NCI-H1417 treated with DMSO at 0.1 percent for 48 hours (cell line): ENCODE results near the gene NTRK1.

Experiments used
- DNase-seq: peaks from one replicate; lab custom pipeline; 2025; lab: John Stamatoyannopoulos, UW

Gene NTRK1

DNA sequence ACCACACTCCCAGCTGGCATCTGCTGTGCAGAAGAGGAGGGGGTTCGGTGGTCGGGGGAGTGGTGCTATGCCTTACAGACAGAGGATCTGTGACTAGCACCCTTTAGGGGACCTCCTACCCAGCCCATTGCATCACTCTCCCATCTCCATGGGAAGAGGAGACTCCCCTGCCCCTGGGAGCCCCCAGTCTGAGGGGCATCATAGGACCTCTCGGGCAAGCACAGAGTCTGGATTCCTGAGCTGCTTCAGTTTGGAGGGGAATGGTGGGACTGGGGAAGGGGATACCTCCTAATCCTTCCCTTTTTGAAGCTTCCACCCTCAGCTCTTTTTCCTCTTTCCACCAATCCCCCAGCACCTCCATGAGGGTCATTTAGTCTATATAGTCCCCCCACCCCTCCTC, 3.1 kb upstream of the NTRK1 start:
- no peak for DNase-seq

- no peak for DNase-seq
These were observed 2.1 kb upstream of the NTRK1 start for GRCh38 chr1:156858555-156858956.

- DNase-seq: no peak
These were observed 1.6 kb upstream of the NTRK1 start, which contains the start of gene INSRR for GRCh38 chr1:156858959-156859522. Gene INSRR (minus strand): TSS chr1:156859117. CDS start chr1:156858621, 496 bp downstream.

GRCh38 chr1:156859523-156860112, 1.0 kb upstream of the NTRK1 start:
- DNase-seq: no peak

- no peak for DNase-seq
These were observed 495 bp upstream of the NTRK1 start for GRCh38 chr1:156860113-156860627.

DNA sequence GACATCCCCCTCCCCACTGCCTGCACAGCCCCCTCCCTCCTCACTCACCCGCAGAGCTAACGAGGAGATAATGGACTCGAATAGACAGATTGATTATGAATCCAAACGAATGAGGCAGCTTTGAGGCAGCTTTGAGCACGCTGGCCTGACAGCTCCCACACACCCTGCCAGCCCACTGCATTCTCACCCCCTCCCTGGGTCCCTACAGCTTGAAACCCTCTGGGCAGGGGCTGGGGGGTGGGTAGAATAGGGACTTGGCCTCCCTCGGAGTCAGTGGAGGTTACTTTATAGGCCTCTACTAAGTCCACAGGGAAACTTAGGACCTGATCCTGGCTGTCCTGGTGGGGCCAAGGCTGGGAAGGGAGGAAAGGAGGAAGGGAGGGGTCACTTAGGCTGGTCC, 1.9 kb downstream of the NTRK1 start:
- DNase-seq: no peak

GRCh38 chr1:156862997-156863599, 2.4 kb downstream of the NTRK1 start:
- DNase-seq: no peak

GRCh38 chr1:156863631-156864030, 3.0 kb downstream of the NTRK1 start:
- no peak for DNase-seq

- DNase-seq: no peak
These were observed 4.1 kb downstream of the NTRK1 start for GRCh38 chr1:156864796-156865195.

- DNase-seq: no peak
These were observed 4.6 kb downstream of the NTRK1 start for GRCh38 chr1:156865258-156865657.

GRCh38 chr1:156865865-156866248, 5.2 kb downstream of the NTRK1 start:
- no peak for DNase-seq

DNA sequence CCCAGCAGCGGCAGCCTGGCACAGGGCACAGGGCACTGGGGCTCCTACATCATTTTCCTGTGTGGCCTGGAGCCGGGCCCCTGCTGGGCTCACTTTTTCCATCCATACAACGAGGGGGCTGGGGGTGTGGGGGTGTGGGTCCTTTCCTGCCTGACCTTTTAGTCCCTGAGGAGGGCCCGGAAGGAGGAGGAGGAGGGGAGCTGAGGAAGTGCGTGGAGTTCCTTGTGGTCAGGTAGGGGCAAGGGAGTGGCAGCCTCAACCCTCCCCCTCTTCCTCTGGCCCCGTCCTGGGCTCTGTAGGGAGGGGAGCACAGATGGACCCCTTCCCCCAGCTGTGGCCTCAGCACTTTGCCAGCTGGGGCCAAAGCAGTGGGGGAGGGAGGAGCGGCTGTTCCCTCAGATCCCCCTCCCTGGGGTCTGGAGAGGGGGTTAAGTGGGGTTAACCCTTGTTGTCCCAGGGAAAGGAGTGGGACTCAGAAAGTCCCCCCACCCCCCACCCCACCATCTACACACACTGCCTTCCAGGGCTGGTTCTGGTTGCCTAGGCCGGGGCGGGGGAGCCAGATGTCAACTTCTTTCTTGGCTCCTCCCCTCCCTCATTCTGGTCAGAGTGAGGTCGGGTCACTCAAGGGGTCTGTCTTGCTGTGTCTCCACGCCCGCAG, 5.7 kb downstream of the NTRK1 start:
- no peak for DNase-seq

- no peak for DNase-seq
These were observed 7.7 kb downstream of the NTRK1 start for GRCh38 chr1:156868341-156868740.

DNA sequence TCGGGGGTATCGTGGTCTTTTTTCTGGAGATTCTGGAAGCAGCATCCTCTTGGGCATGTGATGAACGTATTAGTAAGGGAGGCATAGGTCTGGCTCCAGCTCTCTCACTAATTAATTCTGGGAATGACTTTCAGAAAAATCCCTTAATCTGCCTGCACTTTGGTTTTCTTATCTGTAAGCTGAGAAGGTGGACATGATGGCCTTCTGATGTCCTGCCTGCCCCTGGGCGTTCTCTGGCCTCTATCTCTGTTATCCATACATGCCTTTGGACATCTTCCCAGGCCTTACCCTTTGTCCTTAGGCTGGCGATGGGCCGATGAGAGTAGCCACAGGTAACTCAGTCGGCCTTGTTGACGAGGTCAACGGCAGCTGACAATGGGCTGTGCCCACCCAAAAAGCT, 8.8 kb downstream of the NTRK1 start:
- DNase-seq: no peak

GRCh38 chr1:156873659-156874058, 13.0 kb downstream of the NTRK1 start:
- DNase-seq: no peak

DNA sequence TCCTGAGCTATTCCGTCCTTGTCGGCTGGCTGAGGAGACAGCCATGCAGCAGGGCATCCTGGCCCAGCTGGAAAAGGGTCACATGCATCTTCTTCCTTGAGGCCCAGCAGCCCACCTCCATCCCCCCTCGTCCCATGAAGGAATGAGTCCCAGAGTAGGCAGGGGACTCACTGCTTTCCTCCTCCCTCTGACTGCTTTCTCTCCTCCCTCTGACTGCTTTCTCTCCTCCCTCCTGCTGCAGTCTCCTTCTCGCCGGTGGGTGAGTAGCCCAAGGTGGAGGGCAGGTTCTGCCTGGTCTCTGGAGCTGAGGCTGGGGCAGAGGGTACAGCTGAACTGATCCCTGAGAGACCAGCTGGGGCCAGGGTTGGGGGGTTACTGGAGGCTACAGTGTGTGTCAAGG, 13.5 kb downstream of the NTRK1 start:
- no peak for DNase-seq

DNA sequence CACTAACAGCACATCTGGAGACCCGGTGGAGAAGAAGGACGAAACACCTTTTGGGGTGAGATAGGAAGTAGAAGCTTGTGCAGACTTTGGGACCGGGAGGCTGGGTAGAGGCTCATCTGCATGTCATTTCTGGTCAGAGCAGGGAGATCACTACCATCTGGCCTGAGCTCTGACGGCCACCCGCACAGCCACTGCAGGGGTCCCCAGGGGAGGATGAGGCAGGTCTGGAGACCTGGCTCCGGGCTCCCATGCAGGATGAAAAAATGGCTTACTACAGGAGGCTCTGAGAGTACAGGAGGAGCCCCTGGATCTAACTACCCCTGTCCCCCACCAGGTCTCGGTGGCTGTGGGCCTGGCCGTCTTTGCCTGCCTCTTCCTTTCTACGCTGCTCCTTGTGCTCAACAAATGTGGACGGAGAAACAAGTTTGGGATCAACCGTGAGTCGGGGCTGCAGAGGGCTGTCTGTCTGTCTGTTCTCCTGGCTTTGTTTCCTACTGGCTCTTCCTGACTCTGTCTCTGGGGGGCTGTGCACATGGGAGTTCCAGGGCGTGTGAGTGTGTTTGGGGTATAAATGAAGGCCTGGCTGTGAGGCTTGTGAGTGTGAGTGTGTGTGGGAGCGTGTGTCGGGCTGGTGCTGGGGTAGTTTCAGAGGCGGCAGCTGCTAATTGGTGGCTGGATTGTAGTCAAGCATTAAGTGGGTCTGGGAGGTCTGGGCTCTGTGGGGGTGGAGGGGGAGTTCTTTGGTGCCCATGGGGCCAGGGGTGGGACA, 14.1 kb downstream of the NTRK1 start:
- no peak for DNase-seq

GRCh38 chr1:156875341-156875615, 14.6 kb downstream of the NTRK1 start:
- DNase-seq: no peak

DNA sequence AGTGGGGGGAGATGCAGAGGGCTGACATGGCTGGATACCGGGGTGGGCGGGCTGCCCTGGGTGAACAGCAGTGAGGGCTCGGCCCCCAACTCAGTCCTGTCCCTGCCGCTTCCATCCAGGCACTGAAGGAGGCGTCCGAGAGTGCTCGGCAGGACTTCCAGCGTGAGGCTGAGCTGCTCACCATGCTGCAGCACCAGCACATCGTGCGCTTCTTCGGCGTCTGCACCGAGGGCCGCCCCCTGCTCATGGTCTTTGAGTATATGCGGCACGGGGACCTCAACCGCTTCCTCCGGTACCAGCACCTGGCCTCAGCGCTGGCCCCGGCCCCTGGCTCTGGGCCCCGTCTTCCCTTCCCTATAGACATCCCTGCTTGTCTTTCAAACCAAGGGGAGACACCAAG, 15.6 kb downstream of the NTRK1 start:
- no peak for DNase-seq

DNA sequence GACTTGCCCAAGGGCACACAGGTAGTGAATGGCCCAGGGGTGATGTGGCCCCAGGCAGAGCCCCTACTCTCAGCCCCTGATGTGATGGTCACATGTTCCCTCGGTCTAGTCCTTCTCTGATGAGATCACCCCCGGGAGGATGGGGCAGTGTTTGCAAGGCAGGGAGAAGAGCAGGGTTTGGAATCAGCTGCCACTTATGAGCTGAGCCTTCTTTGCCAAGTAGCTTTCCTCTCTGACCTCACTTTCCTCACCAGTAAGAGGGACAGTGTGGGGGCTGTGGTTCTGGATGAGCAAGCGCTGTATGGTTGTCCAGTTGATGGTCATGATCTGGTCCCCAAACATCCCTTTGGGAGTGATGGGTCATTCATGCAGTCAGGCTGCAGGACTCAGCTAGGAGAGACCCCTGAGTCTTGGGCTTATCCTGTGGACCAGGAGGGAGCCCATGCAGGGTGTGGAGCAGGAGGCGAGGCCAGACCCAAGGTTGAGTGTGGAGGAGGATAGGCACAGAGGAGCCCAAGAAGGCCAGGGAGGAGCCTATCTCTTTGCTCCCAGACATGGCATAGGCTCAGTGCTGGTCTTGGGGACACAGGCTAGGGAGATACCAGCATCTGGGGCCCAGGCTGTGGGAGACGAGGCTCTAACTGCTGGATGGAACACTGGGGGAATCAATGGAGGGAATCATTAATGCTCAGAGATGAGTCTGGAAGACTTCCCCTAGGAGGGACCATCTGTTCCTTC, 16.9 kb downstream of the NTRK1 start:
- no peak for DNase-seq

- DNase-seq: no peak
These were observed 19.2 kb downstream of the NTRK1 start for GRCh38 chr1:156879876-156880275.

DNA sequence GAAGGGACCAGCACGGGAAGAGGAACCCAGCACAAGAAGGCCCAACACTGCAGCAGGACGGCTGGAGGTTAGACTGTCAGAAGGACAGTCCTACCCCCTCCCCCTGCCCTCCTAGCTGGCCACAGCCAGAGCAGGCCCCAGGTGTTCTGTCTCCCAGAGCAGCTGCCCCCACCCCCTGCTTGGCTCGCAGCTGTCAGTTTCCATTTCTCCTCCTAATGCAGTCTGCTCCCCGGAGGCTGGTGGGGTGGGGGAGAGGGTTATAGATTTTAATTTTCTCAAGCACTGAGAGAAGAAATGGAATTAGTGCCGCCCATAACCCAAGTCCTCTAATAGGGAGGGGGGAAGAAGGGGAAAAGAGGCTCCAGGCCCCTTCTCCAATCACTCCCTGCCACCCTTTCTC, 19.8 kb downstream of the NTRK1 start:
- DNase-seq: no peak
